HepG2 (cell line): ENCODE results near the gene LMAN1L. TPM values are rescaled to one million over a fixed set of nuclear protein-coding genes. Genes with fewer than 3 reads are reported as not detected.

Experiments
- CEBPB ChIP-seq: IDR thresholded peaks from 2 replicates; pipeline ENCODE4 v1.6.1; 2011; ENCODE audit warnings: low read depth, low read length, improper control_type of control experiment, borderline replicate concordance
- HIVEP1 ChIP-seq: sonication (generic); formaldehyde crosslinking; IDR thresholded peaks from 2 replicates; pipeline ENCODE4 v1.4.0; 2020; ENCODE audit warnings: mild to moderate bottlenecking, missing genetic modification reagents
- ISL2 ChIP-seq: sonication (generic); formaldehyde crosslinking; IDR thresholded peaks from 2 replicates; pipeline ENCODE4 v1.5.0; 2020; ENCODE audit warnings: missing genetic modification reagents
- JUND ChIP-seq: sonication (generic); formaldehyde crosslinking; IDR thresholded peaks from 2 replicates; pipeline ENCODE4 v1.8.0; 2022; ENCODE audit warnings: mild to moderate bottlenecking, missing genetic modification reagents
- KDM6A ChIP-seq: IDR thresholded peaks from 2 replicates; pipeline ENCODE4 v1.6.1; 2016; ENCODE audit warnings: low read depth
- MAF1 ChIP-seq: sonication (generic); formaldehyde crosslinking; IDR thresholded peaks from 2 replicates; pipeline ENCODE4 v1.5.0; 2020; ENCODE audit warnings: missing genetic modification reagents, borderline replicate concordance
- NR1H2 ChIP-seq: sonication (generic); formaldehyde crosslinking; IDR thresholded peaks from 2 replicates; pipeline ENCODE4 v1.8.1; 2022; ENCODE audit warnings: low read depth, missing genetic modification reagents, borderline replicate concordance
- RAD51 ChIP-seq: fragments of 450-650 bp; IDR thresholded peaks from 2 replicates; pipeline ENCODE4 v1.6.1; 2016; ENCODE audit warnings: borderline replicate concordance
- SKI ChIP-seq: fragments of 450-650 bp; IDR thresholded peaks from one replicate; pipeline ENCODE4 v1.6.1; 2018; ENCODE audit warnings: mild to moderate bottlenecking; ENCODE audit not compliant: partially characterized antibody
- ZBTB8A ChIP-seq: sonication (generic); formaldehyde crosslinking; IDR thresholded peaks from 2 replicates; pipeline ENCODE4 v1.4.0; 2020; ENCODE audit warnings: mild to moderate bottlenecking, low read depth, missing genetic modification reagents, borderline replicate concordance
- ZNF205 ChIP-seq: IDR thresholded peaks from 2 replicates; pipeline ENCODE4 v1.6.1; 2018; ENCODE audit warnings: missing biosample characterization, missing genetic modification reagents
- ZNF331 ChIP-seq: sonication (generic); formaldehyde crosslinking; IDR thresholded peaks from 2 replicates; pipeline ENCODE4 v1.4.0; 2020; ENCODE audit warnings: missing genetic modification reagents
- ZNF652 ChIP-seq: IDR thresholded peaks from 2 replicates; pipeline ENCODE4 v1.6.1; 2016; ENCODE audit warnings: low read depth, borderline replicate concordance
- ZNF891 ChIP-seq: sonication (generic); formaldehyde crosslinking; IDR thresholded peaks from 2 replicates; pipeline ENCODE4 v1.5.0; 2020; ENCODE audit warnings: mild to moderate bottlenecking, missing genetic modification reagents
- ZSCAN22 ChIP-seq: sonication (generic); formaldehyde crosslinking; IDR thresholded peaks from 2 replicates; pipeline ENCODE4 v1.4.0; 2020; ENCODE audit warnings: mild to moderate bottlenecking, missing genetic modification reagents
- polyA plus RNA-seq, 8 experiments: library from polyadenylated mRNA; depleted of rRNA in 3 of 8; stranded (reverse) in 7 of 8; unstranded in 1 of 8; fragments of >200 nt; fragmentation: Illumina TruSeq in 4 of 8; extraction: Trizol in 4 of 8; gene quantifications; 2 replicates each; pipeline versions ENCODE4 v1.2.1 to v1.2.3, GENCODE V29; 2011 to 2016; ENCODE audit warnings: low read depth in 4 of 8, missing spikeins in 1 of 8, mixed read lengths in 1 of 8; ENCODE audit not compliant: insufficient read depth in 1 of 8
- total RNA-seq, 5 experiments: library from RNA; depleted of rRNA; stranded (reverse); fragments of >200 nt; fragmentation: Illumina TruSeq; extraction: Trizol; gene quantifications; 2 replicates each; pipeline ENCODE4 v1.2.3, GENCODE V29; 2016; ENCODE audit warnings: low read depth in 1 of 5
- TF ChIP-seq, protein P1 (sequence below), 2 experiments: sonication (generic) in 1 of 2; formaldehyde crosslinking in 1 of 2; IDR thresholded peaks; 2 replicates each; pipeline versions ENCODE4 v1.4.0 to v1.6.1; 2016 to 2020; ENCODE audit warnings: borderline replicate concordance in 1 of 2, low read depth in 1 of 2, mild to moderate bottlenecking in 1 of 2, missing genetic modification reagents in 1 of 2
- TF ChIP-seq, protein P2 (sequence below): sonication (generic); formaldehyde crosslinking; IDR thresholded peaks from 2 replicates; pipeline ENCODE4 v1.5.0; 2020; ENCODE audit warnings: missing genetic modification reagents, mild to moderate bottlenecking, borderline replicate concordance
- TF ChIP-seq, protein P3 (sequence below): sonication (generic); formaldehyde crosslinking; IDR thresholded peaks from 2 replicates; pipeline ENCODE4 v1.5.1; 2020; ENCODE audit warnings: mild to moderate bottlenecking, missing genetic modification reagents
- TF ChIP-seq, protein P4 (sequence below): sonication (generic); formaldehyde crosslinking; IDR thresholded peaks from 2 replicates; pipeline ENCODE4 v1.4.0; 2020; ENCODE audit warnings: missing genetic modification reagents
- TF ChIP-seq, protein P5 (sequence below): sonication (generic); formaldehyde crosslinking; IDR thresholded peaks from 2 replicates; pipeline ENCODE4 v1.4.0; 2020; ENCODE audit warnings: low read depth, mild to moderate bottlenecking, missing genetic modification reagents

The LMAN1L gene
- total and polyA plus RNA-seq, 2 of the 13 experiments (the other 11 are each of a cell fraction or from before 2014, with no cell fraction given): not detected

DNA sequence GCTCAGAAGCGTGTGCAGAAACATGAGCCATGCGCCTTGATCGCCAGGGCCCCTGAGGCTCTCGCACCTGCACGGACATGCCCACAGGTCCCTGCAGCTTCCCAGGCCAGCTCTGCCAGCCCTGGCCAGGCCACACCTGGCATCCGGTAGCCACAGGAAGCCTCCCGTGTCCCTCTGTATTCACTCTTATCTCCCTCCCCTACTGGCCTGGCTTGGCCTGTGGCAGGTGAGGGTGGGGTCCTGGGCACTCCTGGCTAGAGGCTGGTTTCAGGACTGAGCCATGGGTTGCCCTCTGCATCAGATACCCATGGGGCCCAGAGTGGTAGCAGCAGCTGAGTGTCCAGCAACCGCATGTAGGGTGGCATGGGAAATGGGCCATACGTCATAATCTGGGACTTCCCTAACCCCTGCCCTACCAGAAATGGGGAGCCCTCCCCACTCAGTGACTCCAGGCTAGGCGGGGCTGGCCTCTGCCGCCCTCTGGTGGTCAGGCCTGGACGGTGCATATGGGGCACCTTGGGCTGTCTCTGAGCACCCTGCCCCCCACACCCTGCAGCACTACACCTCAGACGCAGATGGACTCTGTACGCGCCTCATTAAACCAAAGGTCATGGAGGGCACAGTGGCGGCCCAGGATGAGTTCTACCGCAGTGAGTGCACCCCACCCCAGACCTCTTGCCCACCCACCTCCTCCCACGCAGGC is 12.6 kb upstream of the LMAN1L start (continued):
- TF ChIP-seq, protein P1, sequence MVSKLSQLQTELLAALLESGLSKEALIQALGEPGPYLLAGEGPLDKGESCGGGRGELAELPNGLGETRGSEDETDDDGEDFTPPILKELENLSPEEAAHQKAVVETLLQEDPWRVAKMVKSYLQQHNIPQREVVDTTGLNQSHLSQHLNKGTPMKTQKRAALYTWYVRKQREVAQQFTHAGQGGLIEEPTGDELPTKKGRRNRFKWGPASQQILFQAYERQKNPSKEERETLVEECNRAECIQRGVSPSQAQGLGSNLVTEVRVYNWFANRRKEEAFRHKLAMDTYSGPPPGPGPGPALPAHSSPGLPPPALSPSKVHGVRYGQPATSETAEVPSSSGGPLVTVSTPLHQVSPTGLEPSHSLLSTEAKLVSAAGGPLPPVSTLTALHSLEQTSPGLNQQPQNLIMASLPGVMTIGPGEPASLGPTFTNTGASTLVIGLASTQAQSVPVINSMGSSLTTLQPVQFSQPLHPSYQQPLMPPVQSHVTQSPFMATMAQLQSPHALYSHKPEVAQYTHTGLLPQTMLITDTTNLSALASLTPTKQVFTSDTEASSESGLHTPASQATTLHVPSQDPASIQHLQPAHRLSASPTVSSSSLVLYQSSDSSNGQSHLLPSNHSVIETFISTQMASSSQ (IDR thresholded peaks at IDR 0.05; ENCODE audit: low read depth): no peak
- TF ChIP-seq, protein P1 (CRISPR knock-in tag; IDR thresholded peaks at IDR 0.05; ENCODE audit: borderline replicate concordance): no peak
- TF ChIP-seq ISL2 (CRISPR knock-in tag) (no peak), MAF1 (CRISPR knock-in tag) (no peak), ZBTB8A (CRISPR knock-in tag) (no peak), NR1H2 (no peak), ZNF331 (CRISPR knock-in tag) (no peak), HIVEP1 (CRISPR knock-in tag) (no peak), ZNF652 (CRISPR knock-in tag) (no peak), CEBPB (no peak), SKI (no peak), RAD51 (no peak), ZNF205 (CRISPR knock-in tag) (0 out of 2 replicates have a peak, but pooled peaks have one; percentile 42), JUND (CRISPR knock-in tag) (no peak), ZNF891 (CRISPR knock-in tag) (no peak), ZSCAN22 (CRISPR knock-in tag) (no peak), KDM6A (CRISPR knock-in tag) (no peak)
- TF ChIP-seq, protein P2, sequence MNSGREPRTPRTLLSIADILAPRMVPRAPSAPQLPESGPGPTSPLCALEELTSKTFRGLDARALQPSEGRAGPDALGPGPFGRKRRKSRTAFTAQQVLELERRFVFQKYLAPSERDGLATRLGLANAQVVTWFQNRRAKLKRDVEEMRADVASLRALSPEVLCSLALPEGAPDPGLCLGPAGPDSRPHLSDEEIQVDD (CRISPR knock-in tag): no peak
- TF ChIP-seq, protein P3, sequence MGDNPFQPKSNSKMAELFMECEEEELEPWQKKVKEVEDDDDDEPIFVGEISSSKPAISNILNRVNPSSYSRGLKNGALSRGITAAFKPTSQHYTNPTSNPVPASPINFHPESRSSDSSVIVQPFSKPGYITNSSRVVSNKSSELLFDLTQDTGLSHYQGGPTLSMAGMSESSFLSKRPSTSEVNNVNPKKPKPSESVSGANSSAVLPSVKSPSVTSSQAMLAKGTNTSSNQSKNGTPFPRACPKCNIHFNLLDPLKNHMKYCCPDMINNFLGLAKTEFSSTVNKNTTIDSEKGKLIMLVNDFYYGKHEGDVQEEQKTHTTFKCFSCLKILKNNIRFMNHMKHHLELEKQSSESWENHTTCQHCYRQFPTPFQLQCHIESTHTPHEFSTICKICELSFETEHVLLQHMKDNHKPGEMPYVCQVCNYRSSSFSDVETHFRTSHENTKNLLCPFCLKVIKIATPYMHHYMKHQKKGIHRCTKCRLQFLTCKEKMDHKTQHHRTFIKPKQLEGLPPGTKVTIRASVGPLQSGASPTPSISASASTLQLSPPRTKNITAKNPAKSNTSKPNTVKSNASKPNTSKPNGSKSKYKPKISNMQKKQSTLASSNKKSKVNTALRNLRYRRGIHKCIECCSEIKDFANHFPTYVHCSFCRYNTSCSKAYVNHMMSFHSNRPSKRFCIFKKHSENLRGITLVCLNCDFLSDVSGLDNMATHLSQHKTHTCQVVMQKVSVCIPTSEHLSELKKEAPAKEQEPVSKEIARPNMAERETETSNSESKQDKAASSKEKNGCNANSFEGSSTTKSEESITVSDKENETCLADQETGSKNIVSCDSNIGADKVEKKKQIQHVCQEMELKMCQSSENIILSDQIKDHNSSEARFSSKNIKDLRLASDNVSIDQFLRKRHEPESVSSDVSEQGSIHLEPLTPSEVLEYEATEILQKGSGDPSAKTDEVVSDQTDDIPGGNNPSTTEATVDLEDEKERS: no peak
- TF ChIP-seq, protein P4, sequence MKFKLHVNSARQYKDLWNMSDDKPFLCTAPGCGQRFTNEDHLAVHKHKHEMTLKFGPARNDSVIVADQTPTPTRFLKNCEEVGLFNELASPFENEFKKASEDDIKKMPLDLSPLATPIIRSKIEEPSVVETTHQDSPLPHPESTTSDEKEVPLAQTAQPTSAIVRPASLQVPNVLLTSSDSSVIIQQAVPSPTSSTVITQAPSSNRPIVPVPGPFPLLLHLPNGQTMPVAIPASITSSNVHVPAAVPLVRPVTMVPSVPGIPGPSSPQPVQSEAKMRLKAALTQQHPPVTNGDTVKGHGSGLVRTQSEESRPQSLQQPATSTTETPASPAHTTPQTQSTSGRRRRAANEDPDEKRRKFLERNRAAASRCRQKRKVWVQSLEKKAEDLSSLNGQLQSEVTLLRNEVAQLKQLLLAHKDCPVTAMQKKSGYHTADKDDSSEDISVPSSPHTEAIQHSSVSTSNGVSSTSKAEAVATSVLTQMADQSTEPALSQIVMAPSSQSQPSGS (CRISPR knock-in tag): no peak
- TF ChIP-seq, protein P5, sequence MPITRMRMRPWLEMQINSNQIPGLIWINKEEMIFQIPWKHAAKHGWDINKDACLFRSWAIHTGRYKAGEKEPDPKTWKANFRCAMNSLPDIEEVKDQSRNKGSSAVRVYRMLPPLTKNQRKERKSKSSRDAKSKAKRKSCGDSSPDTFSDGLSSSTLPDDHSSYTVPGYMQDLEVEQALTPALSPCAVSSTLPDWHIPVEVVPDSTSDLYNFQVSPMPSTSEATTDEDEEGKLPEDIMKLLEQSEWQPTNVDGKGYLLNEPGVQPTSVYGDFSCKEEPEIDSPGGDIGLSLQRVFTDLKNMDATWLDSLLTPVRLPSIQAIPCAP (CRISPR knock-in tag): no peak
